Stimulated activated CD4-positive, alpha-beta T cell treated with anti-CD3 and anti-CD28 coated beads, Interleukin-1b, Interleukin-23, amount 100 ng/mL, for 4 hours (primary cell): Measurements from ENCODE around the gene SFTPB.

Experiments used
- DNase-seq, 2 donors: peaks; one replicate each; pipeline ENCODE4 v3.0.0-alpha.2; 2020; ENCODE audit warnings: low read depth in 2 of 2

Gene SFTPB

GRCh38 chr2:85702800-85703199, 34.8 kb upstream of the SFTPB start:
- no peak for DNase-seq

GRCh38 chr2:85702172-85702571, 34.2 kb upstream of the SFTPB start:
- no peak for DNase-seq

- DNase-seq, result no peak
Measured at GRCh38 chr2:85699325-85699724, 31.3 kb upstream of the SFTPB start.

GRCh38 chr2:85698880-85699254, 30.9 kb upstream of the SFTPB start:
- DNase-seq, result no peak

- no peak for DNase-seq
Measured at GRCh38 chr2:85698184-85698879, 30.3 kb upstream of the SFTPB start.

- DNase-seq, result no peak
Measured at GRCh38 chr2:85697716-85698115, 29.7 kb upstream of the SFTPB start.

GRCh38 chr2:85697096-85697495, 29.1 kb upstream of the SFTPB start:
- no peak for DNase-seq

GRCh38 chr2:85695691-85696668, 28.0 kb upstream of the SFTPB start:
- no peak for DNase-seq

- DNase-seq, result no peak
Measured at GRCh38 chr2:85695121-85695520, 27.1 kb upstream of the SFTPB start.

- no peak for DNase-seq
Measured at GRCh38 chr2:85694052-85695025, 26.3 kb upstream of the SFTPB start, which contains the start of gene GNLY. GNLY (plus strand) TSS chr2:85694358; CDS start chr2:85694419, 61 bp downstream.

- DNase-seq, result no peak
Measured at GRCh38 chr2:85692039-85692645, 24.1 kb upstream of the SFTPB start.

- no peak for DNase-seq
Measured at GRCh38 chr2:85690932-85691331, 22.9 kb upstream of the SFTPB start.

GRCh38 chr2:85684806-85685205, 16.8 kb upstream of the SFTPB start:
- no peak for DNase-seq

GRCh38 chr2:85684380-85684779, 16.4 kb upstream of the SFTPB start:
- no peak for DNase-seq

- DNase-seq, result no peak
Measured at GRCh38 chr2:85682378-85682777, 14.4 kb upstream of the SFTPB start.

GRCh38 chr2:85681776-85682175, 13.8 kb upstream of the SFTPB start:
- no peak for DNase-seq

GRCh38 chr2:85681372-85681763, 13.4 kb upstream of the SFTPB start:
- no peak for DNase-seq

- DNase-seq, result no peak
Measured at GRCh38 chr2:85680707-85681371, 12.8 kb upstream of the SFTPB start.

- DNase-seq, result peak; percentile 67 to 73
Measured at GRCh38 chr2:85678794-85679672, 11.0 kb upstream of the SFTPB start.

- no peak for DNase-seq
Measured at GRCh38 chr2:85678377-85678776, 10.4 kb upstream of the SFTPB start.
